IPS DF 4.7 (cell line): ENCODE results near the gene PPP1R17.

ENCODE experiments used
- DNase-seq: peaks from one replicate; pipeline ENCODE4 v3.0.0-alpha.2; 2013; ENCODE audit warnings: low spot score; ENCODE audit errors: extremely low read depth

PPP1R17 gene

DNA sequence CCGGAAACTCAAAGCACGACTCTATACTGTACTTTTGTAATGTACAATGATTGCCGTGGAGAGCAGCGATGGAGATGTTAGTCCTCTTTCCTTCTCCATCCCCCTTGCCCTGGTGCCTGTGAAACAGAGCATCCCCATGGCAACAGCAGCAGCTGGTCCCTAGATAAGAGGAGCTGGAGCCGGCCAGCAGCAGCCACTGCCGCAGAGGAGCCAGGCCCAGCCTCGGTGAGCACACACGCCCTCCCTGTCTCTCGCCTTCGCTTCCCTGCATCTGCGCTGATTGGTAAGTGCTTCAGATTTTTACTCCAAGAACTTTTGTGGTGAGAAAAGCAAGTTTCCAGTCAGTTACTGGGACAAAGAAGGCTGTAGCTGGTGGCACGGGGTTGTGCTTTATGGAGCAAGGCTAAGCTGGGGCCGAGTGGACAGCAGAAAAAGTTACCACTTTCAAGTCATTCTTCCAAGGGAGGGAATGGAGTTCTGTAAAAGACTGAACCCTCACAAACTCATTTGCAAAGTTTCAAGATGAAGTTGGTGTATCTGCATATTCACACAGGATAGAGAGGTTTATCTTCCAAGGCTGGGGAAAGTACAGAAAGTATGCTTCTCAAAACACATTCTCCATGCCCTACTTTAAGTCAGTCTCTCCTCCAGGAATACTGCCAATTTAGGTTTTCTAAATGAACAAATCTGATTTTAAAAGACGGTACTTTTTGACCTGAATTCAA, at the start of gene PPP1R17:
PPP1R17 (plus strand) TSS at position 192 of the 725 bp plus-strand sequence. CDS start 5,227 bp downstream, outside the sequence.
- no peak for DNase-seq

DNA sequence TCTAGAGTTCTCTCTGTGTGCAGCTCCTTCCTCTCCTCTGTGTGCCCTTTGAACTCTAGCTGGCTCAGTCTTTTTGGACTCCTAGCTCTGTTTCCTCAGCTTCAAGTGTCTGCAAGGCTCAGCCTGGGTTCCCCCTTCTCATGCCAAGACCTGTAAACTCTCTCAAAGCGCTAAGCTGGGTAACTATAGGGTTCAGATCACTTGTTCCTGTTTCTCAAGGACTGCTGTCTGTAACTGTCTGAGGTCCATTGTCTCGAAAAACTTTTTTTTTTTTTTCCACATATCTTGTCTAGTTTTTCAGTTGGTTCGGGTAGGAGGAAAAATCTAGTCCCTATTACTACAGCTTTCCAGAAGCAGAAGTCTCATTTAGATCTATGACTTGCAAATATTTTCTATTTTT, 46.6 kb upstream of the PPP1R17 start:
- DNase-seq: no peak

- no peak for DNase-seq
Observed at GRCh38 chr7:31642681-31643115, 44.3 kb upstream of the PPP1R17 start.

GRCh38 chr7:31646942-31647341, 40.1 kb upstream of the PPP1R17 start:
- no peak for DNase-seq

DNA sequence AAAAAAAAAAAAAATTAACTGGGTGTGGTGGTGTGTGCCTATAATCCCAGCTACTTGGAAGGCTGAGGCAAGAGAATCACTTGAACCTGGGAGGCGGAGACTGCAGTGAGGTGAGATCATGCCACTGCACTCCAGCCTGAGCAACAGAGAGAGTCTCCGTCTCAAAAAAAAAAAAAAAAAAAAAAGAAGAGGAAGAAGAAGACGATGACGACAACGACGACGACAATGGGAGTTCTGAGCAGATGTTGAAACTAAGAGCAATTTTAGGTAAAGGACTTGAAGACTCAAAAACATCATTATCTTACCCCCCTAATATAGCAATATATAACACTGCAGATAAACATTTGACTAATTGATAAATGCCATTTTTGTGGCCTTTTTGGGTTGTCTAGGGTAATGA, 39.5 kb upstream of the PPP1R17 start:
- no peak for DNase-seq

DNA sequence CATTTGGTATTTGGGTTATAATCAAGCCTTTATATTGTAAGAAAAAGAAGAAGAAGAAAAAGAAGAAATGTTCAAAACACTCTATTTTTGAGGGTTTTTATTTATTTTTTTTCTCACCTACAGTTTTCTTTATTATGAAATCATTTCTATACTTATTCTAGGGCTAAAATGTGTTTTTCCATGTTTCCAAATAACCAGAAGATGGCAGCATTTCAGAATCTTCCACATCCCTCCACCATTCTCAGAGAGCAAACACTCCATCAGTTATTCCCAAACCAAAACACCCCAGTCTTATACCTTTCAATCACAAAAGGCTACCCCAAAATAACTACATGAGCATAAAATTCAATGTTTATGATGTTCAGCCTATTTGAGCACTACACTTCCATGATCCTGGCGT, 38.7 kb upstream of the PPP1R17 start:
- DNase-seq: no peak

GRCh38 chr7:31648880-31649279, 38.1 kb upstream of the PPP1R17 start:
- DNase-seq: no peak

DNA sequence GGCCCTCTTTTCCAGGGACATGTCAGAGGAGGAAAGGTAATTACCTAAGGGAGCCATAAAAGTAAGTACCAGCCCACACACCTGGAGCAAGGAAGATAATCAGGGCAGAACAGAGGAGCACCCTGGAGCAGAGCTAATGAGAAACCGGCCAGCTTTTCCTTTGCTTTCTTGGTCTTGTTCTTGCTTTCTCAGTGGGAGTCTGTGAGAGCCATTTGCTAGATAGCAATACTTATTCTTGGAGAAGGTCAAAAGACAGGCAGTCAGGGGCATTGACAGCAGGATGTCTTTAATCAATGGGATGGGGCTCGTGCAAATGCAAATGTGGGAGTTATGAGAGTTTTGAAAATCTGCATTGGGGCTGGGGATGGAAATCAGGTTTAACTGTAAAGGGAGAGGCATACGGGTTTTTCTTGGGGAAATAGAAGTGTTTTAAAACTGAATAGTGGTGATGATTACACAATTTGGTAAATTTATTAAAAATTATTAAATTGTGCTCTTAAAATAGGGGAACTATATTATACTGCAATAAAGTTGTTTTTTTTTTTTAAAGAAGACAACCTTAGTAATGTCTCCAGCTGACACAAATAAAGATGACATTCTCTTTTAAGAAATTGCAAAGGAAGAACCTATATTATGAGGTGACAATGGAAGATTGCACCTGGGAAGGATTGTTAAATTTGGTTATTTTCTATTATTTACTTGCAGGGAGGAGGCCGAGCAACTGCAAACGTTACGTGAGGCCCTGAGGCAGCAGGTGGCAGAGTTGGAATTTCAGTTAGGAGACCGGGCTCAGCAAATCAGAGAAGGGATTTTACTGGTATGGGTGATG, 35.6 kb upstream of the PPP1R17 start:
- no peak for DNase-seq

DNA sequence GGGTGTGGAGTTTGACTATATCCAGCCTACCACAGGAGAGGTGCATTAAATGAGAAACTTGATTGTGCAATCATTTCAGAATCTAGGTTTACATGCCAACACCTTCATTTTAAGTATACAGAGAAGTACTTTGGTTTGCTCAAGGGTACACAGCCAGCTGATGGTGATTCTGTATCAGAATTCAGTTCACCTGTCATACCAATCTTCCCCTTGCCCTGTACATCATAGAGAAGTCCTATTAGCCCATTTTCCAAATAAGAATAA, 35.0 kb upstream of the PPP1R17 start:
- DNase-seq: no peak

GRCh38 chr7:31663072-31663471, 23.9 kb upstream of the PPP1R17 start:
- DNase-seq: peak; percentile 60

DNA sequence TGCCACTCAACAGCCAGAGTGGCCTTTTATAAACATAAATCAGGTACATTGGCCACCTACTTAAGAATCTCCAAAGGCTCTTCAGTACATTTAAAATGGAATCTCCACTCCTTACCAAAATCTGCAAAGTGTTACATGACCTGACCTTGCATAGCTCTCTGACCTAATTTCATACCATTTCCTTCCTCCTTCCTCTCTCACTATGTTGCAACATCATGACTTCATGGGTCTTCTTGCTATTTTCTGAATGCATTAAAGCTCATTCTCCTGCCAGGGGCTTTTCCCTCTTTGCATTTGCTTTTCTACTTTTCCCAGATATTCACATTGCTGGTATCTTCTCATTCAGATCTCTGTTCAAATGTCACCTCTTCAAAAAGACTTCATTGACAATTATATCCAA, 22.1 kb upstream of the PPP1R17 start:
- DNase-seq: no peak

GRCh38 chr7:31665546-31665945, 21.5 kb upstream of the PPP1R17 start:
- DNase-seq: no peak

- DNase-seq: no peak
Observed at GRCh38 chr7:31669461-31669860, 17.6 kb upstream of the PPP1R17 start.

DNA sequence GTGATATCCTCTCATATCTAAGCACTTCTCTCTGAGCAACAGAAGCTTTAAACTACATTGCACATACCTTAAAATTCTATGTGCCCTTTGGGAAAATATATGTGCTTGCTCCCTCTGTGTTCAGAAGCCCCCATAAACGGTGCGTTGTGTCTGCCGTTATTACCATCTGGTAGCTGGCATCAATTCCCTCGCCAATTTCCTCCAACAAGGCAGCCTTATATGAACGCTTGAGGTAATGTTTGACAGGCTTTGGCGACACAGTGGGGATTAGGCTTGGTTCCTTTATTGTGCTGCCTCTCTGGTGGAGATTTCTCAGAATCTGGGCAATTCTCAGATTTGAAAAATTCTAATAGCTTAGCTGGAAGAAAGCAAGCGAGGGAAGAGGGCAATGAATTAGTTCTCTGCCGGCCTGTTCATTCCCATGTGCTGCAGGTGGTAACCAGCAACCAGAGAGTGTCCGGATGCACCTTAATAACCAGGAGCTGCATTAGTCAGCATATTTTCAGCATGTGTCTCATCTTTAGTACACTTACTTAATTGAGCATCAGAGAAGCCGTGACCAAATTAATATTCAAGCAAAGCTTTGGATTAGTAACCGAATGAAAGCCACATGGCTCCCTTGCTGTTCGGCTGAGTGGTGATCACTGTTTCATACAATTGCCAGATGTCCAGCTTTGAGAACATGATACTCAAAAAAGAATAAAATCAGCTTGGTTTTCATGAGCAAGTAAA, 7.3 kb upstream of the PPP1R17 start:
- DNase-seq: no peak

DNA sequence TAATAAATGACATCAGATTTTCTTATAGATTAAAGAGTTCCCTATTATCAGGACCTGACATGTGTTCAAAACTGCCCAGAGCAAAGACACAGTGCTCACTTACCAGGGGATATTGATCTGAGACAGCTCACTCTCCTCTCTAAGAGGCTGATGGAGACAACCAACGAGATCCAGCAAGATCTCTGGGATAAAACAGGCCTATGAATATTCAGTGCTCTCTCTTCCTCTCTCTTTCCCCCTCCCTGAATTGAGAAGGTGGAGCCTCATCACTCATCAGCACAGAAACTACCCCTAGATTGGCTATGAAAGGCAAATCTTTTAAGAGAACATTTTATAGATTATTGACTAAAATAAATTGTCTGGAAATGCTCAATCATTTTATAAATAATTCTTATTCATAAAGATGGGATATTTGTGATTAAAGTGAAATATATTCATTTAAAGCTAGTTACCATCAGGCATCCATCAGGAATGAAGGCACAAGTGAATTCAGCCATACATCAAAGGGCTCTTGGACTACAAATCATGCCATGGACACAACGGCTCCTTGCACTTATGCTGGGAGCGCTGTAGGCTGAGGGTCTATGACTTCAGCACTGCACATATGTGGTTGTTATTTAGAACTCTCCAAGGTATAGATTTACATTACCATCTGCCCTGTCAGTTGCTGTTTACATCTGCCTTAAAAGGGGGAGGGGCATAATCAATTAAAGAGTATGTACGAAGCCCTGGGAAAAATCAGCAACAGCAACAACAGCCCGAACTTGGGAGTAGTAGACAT, 3.4 kb upstream of the PPP1R17 start:
- no peak for DNase-seq

DNA sequence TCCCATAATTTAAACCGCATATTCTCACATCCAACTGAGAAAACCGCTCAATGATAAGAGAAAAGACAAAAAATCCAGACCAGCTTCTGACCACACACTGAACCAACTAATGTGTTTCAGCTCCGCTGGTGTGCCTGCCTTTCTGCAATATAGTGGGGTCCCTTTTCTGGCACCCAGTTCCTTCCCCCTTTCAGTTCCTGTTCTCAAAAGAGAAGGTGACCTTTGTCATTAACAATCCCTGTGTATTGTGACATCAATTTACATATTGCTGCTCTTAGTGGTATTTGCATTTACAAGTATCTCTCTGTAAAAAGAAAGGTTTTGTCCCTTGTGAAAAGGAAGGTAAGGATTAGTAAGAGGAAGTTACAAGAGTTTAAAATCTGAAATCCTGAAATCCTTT, 1.4 kb downstream of the PPP1R17 start:
- DNase-seq: no peak

GRCh38 chr7:31688996-31689395, 2.0 kb downstream of the PPP1R17 start:
- DNase-seq: no peak

DNA sequence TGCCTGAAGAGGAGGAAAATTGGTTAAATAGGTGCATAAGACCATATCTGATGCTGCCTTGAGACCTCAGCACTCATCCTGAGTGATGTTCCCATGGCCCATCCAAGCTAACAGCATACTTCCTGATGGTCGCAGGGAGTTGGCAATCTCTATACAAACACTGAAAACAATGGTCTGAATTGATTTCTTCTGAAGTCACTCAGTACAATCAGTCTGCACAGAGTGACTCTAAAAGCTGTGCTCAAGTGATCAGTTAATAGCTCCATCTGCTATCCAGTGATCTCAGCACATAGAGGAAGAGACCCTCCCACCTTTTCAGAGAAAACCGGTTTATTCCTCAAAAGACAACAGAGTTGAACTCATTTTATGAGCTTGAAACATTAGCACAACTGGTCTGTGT, 3.9 kb downstream of the PPP1R17 start:
- DNase-seq: no peak

GRCh38 chr7:31692451-31692850, 5.4 kb downstream of the PPP1R17 start:
- DNase-seq: no peak

GRCh38 chr7:31692871-31693270, 5.9 kb downstream of the PPP1R17 start:
- DNase-seq: no peak

DNA sequence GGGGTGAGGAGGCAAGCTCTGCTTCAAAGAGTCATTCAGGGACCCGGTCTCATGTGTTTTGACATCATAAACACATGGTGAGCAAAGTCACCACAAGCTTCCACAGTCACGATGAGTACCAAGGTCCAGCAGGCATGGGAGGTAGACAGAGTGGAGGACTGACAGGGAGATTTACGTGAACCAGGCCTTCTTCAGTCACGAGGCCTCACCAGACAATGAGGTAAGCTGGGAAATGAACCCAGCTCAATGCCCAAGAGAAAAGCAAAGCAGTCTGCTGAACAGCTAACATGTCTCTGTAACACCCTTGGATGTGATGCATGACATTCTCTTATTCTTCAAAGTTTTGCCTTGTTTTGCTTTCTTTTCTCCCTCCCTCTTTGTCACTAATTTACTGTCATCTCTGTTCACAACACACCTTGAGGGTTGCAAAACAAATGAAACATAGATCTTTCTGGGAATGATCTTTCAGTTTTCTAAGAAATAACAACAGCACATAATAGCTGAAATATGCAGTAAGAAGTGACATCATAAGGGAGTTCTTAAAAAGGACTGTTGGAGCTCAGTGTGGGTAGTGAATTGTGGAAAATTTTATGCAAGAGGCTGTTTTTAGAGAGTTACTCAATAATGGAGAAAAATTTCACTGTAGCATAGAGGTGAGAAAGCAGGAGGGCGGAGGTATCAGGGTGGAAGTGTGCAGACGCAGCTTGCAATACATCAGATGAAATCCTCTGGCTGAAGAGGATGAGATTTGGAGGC, 9.0 kb downstream of the PPP1R17 start:
- no peak for DNase-seq
